ENCODE data around the gene MRGPRE.

The MRGPRE gene

DNA sequence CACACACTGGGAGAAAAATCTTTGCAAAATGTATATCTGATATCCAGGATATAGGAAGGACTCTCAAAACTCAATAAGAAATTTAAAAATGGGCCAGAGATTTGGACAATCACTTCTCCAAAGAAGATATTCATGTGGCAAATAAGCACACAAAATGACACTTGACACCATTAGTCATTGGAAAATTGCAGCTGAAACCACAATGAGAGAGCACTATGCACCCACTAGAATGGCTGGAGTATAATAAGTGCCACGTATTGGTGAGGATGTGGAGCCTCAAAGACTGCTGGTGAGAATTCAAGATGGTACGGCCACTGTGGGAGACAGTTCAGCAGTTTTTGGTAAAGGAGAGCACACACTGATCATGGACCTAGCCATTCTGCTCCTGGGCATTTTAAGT, 54.3 kb downstream of the MRGPRE start:
- DNase-seq: no peak

Data from NCI-H1048 (cell line).